Retinal pigment epithelial cell (primary cell): ENCODE measurements around the gene TTC9.

Experiments used
- DNase-seq: peaks from one replicate; pipeline ENCODE4 v3.0.0-alpha.2; 2010; ENCODE audit warnings: low read depth
- H3K4me3 ChIP-seq: 2 replicates; pipeline ENCODE4 v1.5.1; 2011; ENCODE audit warnings: mild to moderate bottlenecking, low read length, control low read depth, moderate library complexity
- TF ChIP-seq, protein P1 (sequence below): conservative IDR thresholded peaks from 2 replicates; pipeline ENCODE4 v1.5.1; 2011; ENCODE audit warnings: low read depth, low read length, control low read depth, inconsistent platforms

The TTC9 gene

DNA sequence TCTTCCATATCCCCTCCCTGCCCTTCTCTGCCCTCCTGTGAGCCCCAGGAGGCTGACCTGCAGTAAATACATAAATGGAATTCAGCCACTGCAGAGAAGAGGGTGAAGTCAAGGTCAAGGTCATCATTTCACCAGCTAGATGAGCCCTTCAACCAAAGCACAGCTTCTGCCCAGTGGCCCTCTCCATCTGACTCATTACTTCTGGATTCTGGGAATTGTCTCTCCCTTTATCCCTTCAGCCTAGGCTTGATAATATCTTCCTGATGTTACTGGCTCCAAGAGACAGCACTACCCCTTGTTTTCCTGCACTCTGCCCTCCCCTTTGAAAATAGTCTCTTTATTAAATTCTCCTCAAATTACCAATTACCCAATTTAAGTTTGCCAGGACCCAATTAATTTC is 64.5 kb downstream of the TTC9 start:
- DNase-seq = no peak
- no peak overlapping the region for H3K4me3 ChIP-seq
- TF ChIP-seq, protein P1, sequence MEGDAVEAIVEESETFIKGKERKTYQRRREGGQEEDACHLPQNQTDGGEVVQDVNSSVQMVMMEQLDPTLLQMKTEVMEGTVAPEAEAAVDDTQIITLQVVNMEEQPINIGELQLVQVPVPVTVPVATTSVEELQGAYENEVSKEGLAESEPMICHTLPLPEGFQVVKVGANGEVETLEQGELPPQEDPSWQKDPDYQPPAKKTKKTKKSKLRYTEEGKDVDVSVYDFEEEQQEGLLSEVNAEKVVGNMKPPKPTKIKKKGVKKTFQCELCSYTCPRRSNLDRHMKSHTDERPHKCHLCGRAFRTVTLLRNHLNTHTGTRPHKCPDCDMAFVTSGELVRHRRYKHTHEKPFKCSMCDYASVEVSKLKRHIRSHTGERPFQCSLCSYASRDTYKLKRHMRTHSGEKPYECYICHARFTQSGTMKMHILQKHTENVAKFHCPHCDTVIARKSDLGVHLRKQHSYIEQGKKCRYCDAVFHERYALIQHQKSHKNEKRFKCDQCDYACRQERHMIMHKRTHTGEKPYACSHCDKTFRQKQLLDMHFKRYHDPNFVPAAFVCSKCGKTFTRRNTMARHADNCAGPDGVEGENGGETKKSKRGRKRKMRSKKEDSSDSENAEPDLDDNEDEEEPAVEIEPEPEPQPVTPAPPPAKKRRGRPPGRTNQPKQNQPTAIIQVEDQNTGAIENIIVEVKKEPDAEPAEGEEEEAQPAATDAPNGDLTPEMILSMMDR = no peak

DNA sequence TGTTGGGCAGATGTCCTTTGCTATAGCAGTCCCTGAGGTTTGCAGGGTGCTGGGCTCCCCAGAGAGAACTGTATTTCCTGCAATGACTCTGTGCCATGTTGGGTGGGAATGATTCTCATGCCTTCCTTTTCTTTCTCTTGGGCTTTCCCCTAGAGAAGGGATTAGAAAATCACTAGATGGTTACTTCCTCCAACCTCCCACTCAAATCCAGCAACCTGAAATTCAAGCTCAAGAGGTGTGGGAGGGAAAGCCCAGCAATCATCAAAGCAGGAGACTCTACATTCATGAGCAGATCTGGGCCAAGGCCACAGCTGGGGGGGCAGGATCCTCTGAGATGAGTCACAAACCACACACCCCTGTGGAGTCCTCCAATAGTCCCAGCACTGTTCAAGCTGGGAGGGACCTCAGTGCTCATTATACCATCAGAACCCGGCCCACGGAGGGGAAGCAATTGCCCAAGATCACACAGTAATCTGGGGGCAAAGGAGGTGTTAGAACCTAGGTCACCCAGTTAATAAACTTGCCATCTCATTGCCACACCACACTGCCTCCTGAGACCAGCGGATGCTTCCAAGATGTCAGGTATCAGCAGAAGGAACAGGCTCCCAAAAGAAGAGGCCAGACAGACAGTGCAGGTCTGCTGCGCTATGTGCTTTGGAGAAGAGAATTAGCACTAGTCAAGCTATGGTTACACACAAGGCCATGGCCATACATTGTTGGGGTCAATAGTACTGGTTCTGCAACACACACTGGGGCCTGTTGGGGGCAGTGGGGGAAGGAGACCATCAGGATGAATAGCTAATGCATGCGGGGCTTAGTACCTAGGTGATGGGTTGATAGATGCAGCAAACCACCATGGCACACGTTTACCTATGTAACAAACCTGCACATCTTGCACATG is 65.7 kb downstream of the TTC9 start:
- TF ChIP-seq, protein P1 = no peak
- no peak for DNase-seq
- H3K4me3 ChIP-seq = no peak overlapping the region

DNA sequence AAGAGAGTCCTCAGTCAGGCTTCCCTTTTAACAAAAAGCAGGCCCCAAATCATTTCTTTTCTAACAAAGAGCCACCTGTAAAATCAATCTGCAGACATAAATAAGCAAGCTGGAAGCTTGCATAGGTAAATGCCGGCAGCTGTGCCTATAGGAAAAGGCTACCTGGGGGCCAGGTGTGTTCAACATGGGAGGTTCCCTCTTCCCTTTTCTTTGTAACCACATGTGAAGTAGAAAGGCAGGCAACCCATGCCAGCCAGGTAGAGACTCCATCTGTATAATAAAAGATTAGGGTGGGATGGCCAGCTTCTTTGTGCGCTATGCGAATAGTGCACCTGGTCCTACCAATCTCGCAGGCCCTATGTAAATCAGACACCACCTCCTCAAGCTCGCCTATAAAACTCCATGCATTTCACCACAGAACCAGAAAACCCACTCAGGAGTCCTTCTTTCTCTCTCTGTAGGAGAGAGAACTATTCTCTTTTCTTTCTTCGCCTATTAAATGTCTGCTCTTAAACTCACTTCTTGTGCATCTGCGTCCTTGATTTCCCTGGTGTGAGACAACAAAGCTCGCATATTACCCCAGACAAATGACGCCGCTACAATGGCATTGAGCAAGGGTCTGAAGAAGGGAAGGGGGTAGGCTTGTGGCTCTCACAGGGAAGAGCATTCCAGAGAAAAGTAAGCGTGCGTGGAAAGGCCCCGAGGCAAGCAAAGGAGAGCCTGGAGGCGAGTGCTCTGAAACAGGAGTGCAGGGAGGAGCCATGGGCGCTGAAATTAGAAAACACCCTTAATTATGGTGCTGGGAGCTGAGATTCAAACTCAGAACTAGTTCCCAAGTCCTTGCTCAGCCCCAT is 67.2 kb downstream of the TTC9 start:
- no peak for DNase-seq
- no peak overlapping the region for H3K4me3 ChIP-seq
- TF ChIP-seq, protein P1 = no peak

DNA sequence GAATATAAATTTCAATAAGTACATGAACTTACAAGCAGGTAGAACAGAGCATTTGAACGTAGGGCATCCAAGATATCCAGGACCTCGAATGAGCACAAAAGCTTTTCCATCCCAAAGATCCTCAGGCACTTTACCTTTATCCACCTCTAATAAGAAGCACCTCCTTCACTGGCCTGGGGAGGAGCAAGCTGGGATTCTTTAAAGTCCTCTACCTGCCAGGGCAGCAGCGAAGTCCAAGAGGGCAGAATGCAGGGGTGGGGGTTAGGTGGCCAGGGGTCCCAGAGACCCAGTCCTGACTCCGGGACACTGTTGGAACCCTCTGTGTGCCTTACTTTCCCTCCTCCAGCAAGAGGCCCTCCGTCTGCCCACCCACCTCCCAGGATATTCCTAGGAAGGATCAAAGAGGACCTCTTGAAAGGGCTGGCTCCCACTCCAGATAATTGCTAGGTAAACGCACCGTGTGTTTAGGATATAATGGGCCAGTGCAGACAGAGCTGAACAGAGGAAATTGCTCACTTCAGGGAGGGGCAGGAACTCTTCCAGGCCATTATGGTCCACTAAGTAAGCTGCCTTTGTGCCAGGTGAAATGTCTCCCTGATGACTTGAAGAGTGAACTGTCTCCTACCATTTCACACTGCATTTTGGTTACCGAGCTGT is 68.1 kb downstream of the TTC9 start:
- TF ChIP-seq, protein P1 = no peak
- H3K4me3 ChIP-seq = no peak overlapping the region
- DNase-seq = no peak

DNA sequence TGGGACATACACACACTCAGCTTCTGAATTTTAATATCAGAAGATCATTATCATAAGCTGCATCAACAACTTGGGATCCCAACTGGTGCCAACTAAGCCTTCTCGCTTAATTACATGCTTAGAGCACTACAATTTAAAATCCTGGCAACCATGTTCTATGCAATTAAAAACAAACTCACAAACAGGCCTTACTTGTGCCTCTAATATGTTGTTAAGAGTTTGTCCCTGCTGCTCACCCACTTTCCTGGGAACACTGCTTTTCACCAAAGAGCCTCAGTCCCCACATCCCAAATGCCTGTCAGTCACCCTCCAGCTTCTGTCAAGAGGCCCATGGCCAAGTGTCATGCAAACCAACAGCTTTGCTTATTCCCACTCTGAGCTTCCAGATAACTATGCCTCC is 69.7 kb downstream of the TTC9 start:
- TF ChIP-seq, protein P1 = no peak
- DNase-seq = no peak
- H3K4me3 ChIP-seq = no peak overlapping the region

DNA sequence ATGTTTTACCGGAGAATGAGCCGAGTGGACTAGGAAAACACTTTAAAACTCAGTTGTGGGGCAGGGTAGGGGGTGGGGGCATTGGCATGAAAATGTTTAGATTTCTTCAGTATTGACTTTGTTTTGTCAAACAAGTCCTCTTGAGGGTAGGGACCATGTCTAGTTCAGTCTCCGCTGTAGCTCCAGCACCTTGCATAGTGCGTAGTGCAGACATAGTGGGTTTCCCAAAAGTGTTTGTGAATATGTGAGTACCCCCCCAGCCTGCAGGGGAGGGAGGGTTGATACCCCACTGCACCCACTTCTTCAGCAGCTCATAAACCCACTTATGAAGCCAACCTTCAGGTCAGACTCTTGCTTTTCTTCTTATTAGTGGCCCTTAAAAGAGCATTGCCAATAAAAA is 71.4 kb downstream of the TTC9 start:
- TF ChIP-seq, protein P1 = no peak
- DNase-seq = no peak
- no peak overlapping the region for H3K4me3 ChIP-seq
